Skeletal muscle tissue (tissue), 4 donors: ENCODE measurements around the gene MYO1E. TPM values are rescaled to one million over a fixed set of nuclear protein-coding genes. Genes with fewer than 3 reads are reported as not detected.

Experiments used
- H3K27ac ChIP-seq: one replicate; pipeline ENCODE4 v1.7.0; 2013; ENCODE audit warnings: mild to moderate bottlenecking, low read depth, low read length, inconsistent platforms
- H3K27me3 ChIP-seq, 3 donors: one replicate each; pipeline ENCODE4 v1.7.0; 2013; ENCODE audit warnings: low read length in 3 of 3; ENCODE audit not compliant: control insufficient read depth in 3 of 3, insufficient read depth in 3 of 3
- H3K36me3 ChIP-seq, 3 donors: one replicate each; pipeline ENCODE4 v1.7.0; 2013; ENCODE audit warnings: low read length in 3 of 3; ENCODE audit not compliant: control insufficient read depth in 3 of 3, insufficient read depth in 3 of 3
- H3K4me1 ChIP-seq, 3 donors: one replicate each; pipeline ENCODE4 v1.7.0; 2013; ENCODE audit warnings: low read length in 3 of 3, mild to moderate bottlenecking in 3 of 3; ENCODE audit not compliant: control insufficient read depth in 3 of 3, insufficient read depth in 3 of 3
- H3K4me3 ChIP-seq, 3 donors: one replicate each; pipeline ENCODE4 v1.7.0; 2013; ENCODE audit warnings: low read length in 3 of 3
- H3K9ac ChIP-seq, 3 donors: one replicate each; pipeline ENCODE4 v1.7.0; 2013; ENCODE audit warnings: low read length in 3 of 3, mild to moderate bottlenecking in 3 of 3, moderate library complexity in 2 of 3, low read depth in 1 of 3
- H3K9me3 ChIP-seq, 3 donors: one replicate each; pipeline ENCODE4 v1.7.0; 2013; ENCODE audit warnings: low read length in 3 of 3; ENCODE audit not compliant: control insufficient read depth in 3 of 3
- total RNA-seq: library from RNA; depleted of rRNA; stranded (reverse); fragments of >200 nt; gene quantifications from one replicate; pipeline ENCODE4 v1.2.3, GENCODE V29; 2014
- donor health status: Osteomylitis.

MYO1E gene
- total RNA-seq, 1 donor from 2014 or later: 29.7 TPM

GRCh38 chr15:59273234-59273633 lies 99.4 kb downstream of the MYO1E start:
- Histone ChIP-seq H3K4me1 (peaks cover 0 to 2% (median 0%) of the 10 kb centered on the region in 3 donors), H3K4me3 (no peak overlapping the region), H3K27me3 (no peaks in the 10 kb centered on the region), H3K9me3 (no peaks in the 10 kb centered on the region), H3K36me3 (peaks cover 0 to 4% (median 0%) of the 10 kb centered on the region in 3 donors), H3K9ac (no peak overlapping the region), H3K27ac (no peak overlapping the region)

- peaks cover 0 to 4% (median 0%) of the 10 kb centered on the region in 3 donors for H3K36me3 ChIP-seq
- no peaks in the 10 kb centered on the region for H3K27me3 ChIP-seq
- no peak overlapping the region for H3K4me3 ChIP-seq
- H3K9me3 ChIP-seq: no peaks in the 10 kb centered on the region
- no peak overlapping the region for H3K27ac ChIP-seq
- H3K9ac ChIP-seq: no peak overlapping the region
- H3K4me1 ChIP-seq: no peaks in the 10 kb centered on the region
Observed at GRCh38 chr15:59271595-59272201, 101.0 kb downstream of the MYO1E start.

GRCh38 chr15:59268852-59269407 lies 103.7 kb downstream of the MYO1E start:
- no peak overlapping the region for H3K4me3 ChIP-seq
- no peaks in the 10 kb centered on the region for H3K9me3 ChIP-seq
- no peak overlapping the region for H3K9ac ChIP-seq
- H3K4me1 ChIP-seq: no peaks in the 10 kb centered on the region
- no peaks in the 10 kb centered on the region for H3K27me3 ChIP-seq
- H3K27ac ChIP-seq: no peak overlapping the region
- peaks cover 0 to 4% (median 0%) of the 10 kb centered on the region in 3 donors for H3K36me3 ChIP-seq

GRCh38 chr15:59268168-59268851 lies 104.4 kb downstream of the MYO1E start:
- Histone ChIP-seq H3K4me1 (no peaks in the 10 kb centered on the region), H3K27me3 (no peaks in the 10 kb centered on the region), H3K27ac (no peak overlapping the region), H3K9ac (no peak overlapping the region), H3K9me3 (no peaks in the 10 kb centered on the region), H3K4me3 (no peak overlapping the region), H3K36me3 (peaks cover 0 to 4% (median 0%) of the 10 kb centered on the region in 3 donors)

GRCh38 chr15:59266028-59266427 lies 106.6 kb downstream of the MYO1E start:
- Histone ChIP-seq H3K4me1 (no peaks in the 10 kb centered on the region), H3K9me3 (no peaks in the 10 kb centered on the region), H3K27me3 (no peaks in the 10 kb centered on the region), H3K36me3 (peaks cover 0 to 2% (median 0%) of the 10 kb centered on the region in 3 donors), H3K4me3 (no peak overlapping the region), H3K27ac (no peak overlapping the region), H3K9ac (no peak overlapping the region)

- Histone ChIP-seq H3K4me1 (no peaks in the 10 kb centered on the region), H3K9ac (no peak overlapping the region), H3K27me3 (no peaks in the 10 kb centered on the region), H3K27ac (no peak overlapping the region), H3K4me3 (no peak overlapping the region), H3K9me3 (no peaks in the 10 kb centered on the region), H3K36me3 (peaks cover 0 to 4% (median 4%) of the 10 kb centered on the region in 3 donors)
Observed at GRCh38 chr15:59262316-59262715, 110.4 kb downstream of the MYO1E start.

GRCh38 chr15:59260090-59260489 lies 112.6 kb downstream of the MYO1E start:
- H3K4me1 ChIP-seq: no peaks in the 10 kb centered on the region
- H3K36me3 ChIP-seq: peaks cover 0 to 6% (median 4%) of the 10 kb centered on the region in 3 donors
- no peak overlapping the region for H3K27ac ChIP-seq
- no peaks in the 10 kb centered on the region for H3K9me3 ChIP-seq
- H3K4me3 ChIP-seq: no peak overlapping the region
- no peaks in the 10 kb centered on the region for H3K27me3 ChIP-seq
- no peak overlapping the region for H3K9ac ChIP-seq

- H3K9me3 ChIP-seq: no peaks in the 10 kb centered on the region
- no peak overlapping the region for H3K4me3 ChIP-seq
- H3K27me3 ChIP-seq: no peaks in the 10 kb centered on the region
- no peak overlapping the region for H3K9ac ChIP-seq
- H3K36me3 ChIP-seq: peaks cover 0 to 6% (median 4%) of the 10 kb centered on the region in 3 donors
- H3K27ac ChIP-seq: no peak overlapping the region
- H3K4me1 ChIP-seq: no peaks in the 10 kb centered on the region
Observed at GRCh38 chr15:59259137-59259943, 113.3 kb downstream of the MYO1E start.

- Histone ChIP-seq H3K4me3 (no peak overlapping the region), H3K4me1 (no peaks in the 10 kb centered on the region), H3K27me3 (no peaks in the 10 kb centered on the region), H3K36me3 (peaks cover 0 to 6% (median 4%) of the 10 kb centered on the region in 3 donors), H3K9me3 (no peaks in the 10 kb centered on the region), H3K9ac (no peak overlapping the region), H3K27ac (no peak overlapping the region)
Observed at GRCh38 chr15:59258317-59258716, 114.4 kb downstream of the MYO1E start.
